Measurements from ENCODE around the gene KCNMA1. TPM values are rescaled to one million over a fixed set of nuclear protein-coding genes. Genes with fewer than 3 reads are reported as not detected.

KCNMA1 gene
- total RNA-seq, 1 experiment from 2014 or later, result 0.08 TPM

DNA sequence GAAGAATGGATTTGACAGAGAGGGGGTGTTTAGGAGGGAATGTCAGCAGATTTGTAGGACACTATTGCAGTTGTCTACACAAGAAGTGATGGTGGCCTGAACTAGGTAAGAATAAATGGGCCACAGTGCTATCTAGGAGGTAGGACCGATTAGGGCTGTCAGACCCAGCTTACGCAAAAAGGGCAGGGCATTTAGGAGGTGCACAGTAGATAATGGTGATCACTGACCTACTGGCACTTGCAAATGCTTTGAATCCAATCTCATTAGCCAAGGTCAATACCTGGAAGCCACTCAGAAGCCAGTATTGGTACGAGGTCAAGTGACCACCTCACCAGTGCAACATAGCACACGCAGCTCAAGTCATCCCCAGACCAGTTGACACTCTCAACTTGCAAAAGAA, 330.9 kb downstream of the KCNMA1 start:
- no peak for DNase-seq (ENCODE audit: low spot score)

DNA sequence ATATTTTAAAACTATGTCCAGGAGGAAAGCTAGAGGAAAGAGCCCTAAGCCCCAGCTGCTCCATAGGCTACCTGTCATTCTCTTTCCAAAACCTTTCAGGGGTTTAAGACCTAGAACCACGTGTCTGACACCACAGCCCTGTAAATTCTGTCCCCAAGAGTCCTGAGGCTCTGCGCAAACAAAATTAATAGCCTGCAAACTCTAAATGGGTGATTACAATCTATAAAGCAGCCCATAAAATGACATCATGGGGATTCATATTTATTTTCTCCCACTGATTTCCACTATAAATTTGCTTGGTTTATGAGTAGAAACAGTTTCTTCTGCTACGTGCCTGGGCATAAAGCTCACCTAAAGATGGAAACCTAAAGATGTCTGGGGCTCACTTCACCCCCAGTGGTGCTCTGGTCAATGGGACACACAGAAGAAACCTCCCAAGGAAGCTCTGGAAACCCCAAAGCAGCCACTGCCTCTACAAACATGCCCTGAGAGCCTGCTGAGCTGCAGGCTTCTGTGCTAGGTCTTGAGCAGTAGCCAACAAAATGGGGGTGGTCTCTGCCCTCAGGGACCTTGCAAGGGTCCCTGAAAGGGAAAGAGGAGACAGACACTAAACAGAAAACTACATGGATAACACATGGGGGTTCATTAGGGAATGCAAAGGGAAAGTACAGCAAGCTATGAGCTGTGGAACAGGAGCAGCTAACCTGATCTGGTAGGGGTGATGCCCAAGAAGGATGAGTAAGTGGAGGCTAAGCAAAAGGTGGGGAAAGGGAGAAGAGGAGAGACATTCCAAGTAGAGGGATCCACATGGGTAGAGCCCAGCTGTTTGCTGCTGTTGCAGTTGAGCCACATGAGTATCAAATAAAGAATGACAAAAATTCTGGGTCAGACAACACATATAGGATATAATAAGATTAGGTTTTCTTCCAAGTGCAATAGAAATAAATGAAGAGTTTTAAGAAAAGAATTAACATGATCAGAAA, 331.7 kb downstream of the KCNMA1 start:
- DNase-seq (ENCODE audit: low spot score), result no peak

DNA sequence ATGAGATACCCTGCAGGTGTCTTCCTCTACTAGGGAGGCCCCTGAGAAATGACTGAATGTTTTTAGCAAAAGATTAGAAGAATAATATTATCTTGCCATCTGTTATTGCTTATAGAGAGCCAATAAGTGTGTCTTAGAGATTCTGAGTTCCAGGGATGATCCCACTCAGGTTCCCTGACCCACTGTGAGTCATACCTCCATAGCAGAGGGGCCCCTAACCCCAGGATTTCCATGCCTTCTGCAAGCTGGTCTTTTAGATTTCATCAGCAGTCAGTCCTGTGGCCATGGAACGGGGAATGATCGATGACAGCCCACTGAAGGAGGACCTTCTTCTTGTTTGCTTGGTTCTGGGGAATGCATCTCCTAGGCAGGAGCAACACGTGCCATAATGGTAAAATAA, 333.4 kb downstream of the KCNMA1 start:
- DNase-seq (ENCODE audit: low spot score), result no peak

DNA sequence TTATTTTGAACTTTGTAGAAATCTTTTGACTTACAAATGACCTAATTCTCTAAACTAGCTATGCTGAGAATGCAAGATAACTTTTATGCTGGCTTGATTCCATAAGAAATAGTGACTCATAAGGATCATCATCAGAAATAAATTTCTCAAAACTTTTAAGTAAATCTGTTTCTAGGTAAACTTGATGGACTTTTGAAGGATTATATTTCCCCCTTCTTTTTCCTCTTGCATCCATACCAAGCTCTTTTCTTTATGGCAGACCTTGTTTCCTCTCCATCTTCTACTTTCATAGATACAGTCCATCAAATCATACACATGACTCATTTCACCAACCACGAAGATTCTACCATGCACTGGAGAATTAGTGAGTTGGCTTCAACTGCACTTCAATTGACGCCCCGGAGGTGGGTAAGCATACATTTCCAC, 336.3 kb downstream of the KCNMA1 start:
- no peak for DNase-seq (ENCODE audit: low spot score)

DNA sequence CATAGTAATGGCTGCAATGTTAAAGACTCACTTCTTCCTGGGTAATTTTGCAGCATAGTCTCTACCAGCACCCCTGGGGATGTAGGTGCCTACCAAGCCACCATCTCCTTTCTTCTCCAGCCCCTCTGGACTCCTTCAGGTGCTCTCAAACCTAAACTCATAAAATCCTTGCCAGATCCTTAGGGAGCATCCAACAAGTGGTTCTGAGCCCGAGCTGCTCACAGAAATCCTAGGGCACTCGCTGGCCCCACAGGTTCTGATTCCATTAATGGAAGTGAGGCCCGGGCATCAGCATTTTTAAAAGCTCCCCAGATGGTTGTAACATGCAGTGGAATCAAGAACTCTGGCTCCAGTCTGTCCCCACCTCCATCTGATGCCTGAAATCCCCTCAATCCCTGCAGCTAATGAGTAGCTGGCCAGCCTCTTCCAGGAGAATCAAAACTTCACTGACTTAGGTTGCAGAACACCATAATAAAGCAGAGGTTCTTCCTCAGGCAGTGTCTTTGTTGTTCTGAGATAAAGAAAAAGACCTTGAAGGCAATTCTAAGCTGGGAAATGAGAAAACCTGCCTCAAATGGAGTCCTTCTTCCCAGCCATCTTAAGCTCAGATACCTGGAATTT, 336.8 kb downstream of the KCNMA1 start:
- no peak for DNase-seq (ENCODE audit: low spot score)

DNA sequence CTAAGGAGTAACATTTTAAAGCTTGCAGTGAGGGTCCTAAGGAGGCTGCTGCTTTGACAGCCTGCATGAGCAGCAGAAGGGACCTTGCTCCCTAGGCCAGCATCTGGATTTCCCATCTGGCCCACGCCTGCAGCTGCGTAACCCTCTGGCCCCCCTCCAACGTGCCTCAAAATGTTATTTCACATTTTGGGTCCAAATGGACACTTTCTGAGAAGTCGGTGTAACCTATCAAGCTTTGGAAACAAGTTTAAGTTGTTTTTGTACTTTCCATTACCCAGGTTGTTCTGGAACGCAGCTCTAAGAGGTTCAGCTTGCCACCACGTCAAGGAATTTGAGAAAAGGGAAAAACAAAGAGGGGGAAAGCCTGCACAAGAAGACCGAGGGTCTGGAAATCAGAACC, 338.3 kb downstream of the KCNMA1 start:
- DNase-seq (ENCODE audit: low spot score), result no peak

DNA sequence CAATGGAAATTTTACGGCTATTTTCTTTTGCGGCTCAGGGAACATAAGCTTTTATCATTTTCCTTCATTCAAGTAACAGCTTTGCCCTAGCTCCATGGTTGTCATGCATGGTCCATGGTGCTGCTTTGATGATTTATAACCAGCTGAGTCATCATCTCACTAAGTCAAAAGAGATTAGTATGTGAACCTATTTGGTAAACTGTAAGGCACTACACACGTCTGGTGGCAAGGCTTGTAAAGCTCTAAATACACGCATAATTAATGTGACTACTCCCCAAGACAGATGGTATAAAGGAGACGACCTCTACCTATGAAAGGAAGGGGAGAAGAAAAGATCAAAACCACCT, 340.2 kb downstream of the KCNMA1 start:
- DNase-seq (ENCODE audit: low spot score), result no peak

DNA sequence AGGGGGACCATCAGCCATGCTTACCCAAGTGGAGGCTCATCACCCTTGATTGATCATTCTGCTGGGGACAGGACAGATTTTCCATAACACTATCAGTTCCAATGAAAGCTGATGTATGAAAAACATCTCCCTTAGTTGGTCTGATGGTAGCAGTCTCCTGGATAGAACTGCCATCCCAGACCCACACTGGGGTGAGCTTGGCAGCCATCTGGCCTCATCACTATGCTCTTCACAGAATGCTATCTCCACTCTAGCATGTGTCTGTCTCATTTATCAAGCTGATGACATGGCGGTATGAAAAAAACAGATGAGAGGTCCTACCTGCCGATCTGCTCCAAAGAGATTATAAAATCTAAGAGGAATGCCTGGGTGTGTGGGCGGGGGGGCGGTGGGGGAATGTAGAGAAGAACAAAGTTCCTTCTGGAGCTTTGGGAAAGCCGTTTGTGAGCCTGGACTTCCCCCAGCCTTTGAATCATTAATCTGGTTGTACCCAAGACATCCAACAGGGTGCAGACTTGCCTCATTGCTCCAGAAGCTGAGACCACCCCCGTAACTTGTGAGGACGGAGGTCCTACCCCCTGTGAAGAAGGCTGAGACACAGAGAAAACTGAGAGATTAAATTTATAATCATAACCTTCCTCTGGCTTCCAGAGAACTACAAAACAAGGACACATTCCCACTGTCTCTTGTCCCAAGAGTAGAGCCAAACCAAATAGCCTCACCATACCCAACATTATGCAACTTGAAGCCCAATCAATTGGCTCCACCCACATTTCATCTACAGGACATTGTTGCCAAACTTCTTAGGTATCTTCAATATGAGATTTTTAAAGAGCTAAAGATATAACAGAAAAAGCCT, 340.8 kb downstream of the KCNMA1 start:
- no peak for DNase-seq (ENCODE audit: low spot score)

DNA sequence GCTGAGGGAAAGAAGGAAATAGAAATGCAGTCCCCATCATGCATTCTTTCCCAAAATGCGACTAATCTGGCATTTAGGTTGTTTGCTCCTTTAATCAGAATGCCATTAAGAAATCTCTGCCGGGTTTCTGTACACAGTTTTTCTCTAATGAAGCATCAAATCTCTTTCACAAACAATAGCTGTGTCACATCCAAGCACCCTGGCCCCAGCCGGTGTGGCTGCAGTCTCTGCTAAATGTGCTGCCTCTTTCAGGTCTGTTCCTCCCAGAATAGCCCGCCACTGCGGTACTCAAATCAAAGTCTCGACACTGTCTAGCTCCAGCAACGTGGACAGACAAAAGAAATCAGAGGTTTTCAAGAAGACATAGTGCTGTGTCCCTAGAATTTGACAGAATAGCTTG, 343.8 kb downstream of the KCNMA1 start:
- DNase-seq (ENCODE audit: low spot score), result no peak

DNA sequence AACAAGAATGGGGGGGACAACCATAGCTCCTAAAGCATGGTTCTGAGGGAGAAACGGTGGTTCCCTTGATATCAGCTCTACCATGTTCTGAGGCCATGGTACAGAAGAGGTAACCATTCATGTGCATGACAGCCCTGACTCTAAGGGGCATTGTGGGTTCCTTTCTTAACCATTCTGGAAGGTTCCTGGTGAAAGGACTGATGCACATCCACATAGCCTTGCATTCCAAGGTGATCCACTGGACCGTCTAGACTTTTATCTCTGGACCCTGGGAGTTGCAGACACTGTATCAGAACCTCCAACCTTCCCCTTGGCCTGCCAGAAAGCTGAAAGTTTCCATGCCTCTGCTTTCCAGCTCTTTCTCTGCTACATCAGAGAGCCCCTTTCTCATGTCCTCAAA, 344.3 kb downstream of the KCNMA1 start:
- DNase-seq (ENCODE audit: low spot score), result no peak

DNA sequence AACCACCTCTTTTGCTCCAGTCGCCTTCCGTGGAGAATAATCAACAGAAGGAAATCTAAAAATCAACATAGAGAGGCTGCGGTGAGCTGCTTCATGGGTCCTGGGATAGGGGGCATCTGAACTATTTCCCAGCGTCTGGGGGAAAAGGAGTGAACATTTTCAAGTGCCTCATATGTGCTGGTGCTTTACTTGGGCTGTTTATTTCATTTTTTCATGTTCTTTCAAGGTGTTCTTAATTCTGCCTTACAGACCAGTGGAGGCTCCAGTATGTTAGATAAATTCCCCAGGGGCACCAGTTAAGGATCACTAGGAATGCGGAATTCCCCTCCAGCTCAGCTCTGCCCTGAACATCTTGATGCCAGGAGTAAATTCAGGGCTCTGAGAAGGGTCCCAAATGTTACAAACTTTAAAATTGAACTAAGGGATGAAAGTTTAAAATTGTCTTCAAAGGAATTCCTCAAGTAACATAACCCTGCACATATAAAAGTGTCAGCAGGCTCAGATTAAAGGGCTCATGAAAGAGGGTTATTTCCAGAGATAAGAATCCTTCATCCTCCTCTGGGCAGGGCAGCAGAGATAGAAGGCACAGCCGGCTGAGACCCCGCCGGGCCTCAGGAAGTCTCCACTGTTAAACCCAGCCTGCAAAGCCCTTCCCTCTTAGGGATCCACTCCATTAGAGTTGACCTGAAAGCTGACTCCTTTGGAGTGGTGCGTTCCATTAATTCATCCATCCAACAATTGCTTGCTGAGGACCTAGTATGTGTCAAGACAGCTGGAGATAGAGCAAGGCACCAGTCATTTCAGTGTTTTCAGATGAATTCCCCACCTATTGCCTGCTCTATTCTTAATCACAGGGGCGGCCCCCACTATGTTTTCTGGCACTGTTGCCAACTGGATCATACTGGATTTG, 345.8 kb downstream of the KCNMA1 start:
- no peak for DNase-seq (ENCODE audit: low spot score)

DNA sequence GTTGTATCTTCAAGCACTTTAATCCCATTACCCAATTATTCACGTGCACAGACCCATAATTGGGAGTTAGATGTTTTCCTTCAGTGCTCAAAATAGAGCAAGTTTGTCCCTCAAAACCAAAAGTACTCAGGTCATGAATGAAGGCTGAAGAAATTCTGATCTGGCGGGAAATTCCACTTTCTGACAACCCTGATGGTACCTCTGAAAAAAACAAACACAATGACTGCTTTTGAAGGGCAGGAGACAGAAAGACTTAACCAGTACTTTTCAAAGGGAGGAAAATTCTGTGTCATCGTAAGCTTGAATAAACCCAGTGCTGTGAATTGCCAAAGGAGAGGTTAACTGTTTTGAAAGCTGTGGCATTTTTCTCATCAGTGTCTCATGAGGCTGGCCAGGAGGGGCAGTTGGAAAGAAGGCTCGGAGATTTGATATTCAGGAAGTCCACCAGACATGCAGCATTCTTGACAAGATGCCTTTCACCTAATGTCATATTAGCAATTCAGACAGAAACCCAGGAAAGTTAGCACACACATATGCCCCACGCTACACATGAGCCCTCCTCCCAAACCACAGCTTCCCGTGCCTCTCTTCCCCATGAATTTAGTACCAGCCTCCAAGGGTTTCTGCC, 347.0 kb downstream of the KCNMA1 start:
- no peak for DNase-seq (ENCODE audit: low spot score)

DNA sequence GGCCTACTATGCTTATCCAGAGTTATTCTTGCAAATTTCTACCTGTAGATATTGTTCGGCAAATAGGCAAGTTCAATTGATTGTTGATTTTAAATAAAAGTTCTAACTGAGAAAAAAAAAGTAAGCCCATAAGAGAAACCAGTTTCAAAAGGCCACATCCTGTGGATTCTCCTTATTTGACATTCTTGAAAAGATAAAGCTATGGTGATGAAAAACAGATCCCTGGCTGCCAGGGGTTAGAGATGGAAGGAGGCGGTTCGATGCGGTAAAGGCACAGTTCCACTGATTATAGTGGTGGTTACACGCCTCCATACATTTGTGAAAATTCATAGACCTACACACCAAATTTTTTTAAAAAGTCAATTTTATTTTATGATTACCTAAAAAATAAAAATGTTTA, 347.8 kb downstream of the KCNMA1 start:
- DNase-seq (ENCODE audit: low spot score), result no peak

DNA sequence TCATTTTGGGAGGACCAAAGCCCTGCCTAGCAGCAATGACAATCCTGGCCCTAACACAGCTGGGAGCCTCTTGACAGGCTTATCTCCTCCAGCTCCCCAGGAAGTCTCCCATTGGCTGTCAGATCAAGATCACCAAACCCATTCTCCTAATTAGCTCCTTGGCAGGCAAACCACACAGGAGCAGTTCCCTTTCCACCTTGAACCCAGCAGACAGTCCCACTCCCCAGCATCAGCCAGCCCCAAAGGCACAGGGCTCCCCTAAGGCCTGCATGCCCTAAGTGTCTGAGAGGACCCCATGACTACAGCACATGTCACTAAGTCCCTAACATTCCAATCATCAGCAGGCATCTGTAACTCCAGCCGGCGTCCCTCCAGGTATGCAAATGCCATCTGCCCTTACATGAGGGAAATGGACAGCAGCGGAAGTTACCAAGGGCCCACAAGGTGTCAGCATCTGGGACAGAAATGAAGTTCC, 348.5 kb downstream of the KCNMA1 start:
- DNase-seq (ENCODE audit: low spot score), result no peak

DNA sequence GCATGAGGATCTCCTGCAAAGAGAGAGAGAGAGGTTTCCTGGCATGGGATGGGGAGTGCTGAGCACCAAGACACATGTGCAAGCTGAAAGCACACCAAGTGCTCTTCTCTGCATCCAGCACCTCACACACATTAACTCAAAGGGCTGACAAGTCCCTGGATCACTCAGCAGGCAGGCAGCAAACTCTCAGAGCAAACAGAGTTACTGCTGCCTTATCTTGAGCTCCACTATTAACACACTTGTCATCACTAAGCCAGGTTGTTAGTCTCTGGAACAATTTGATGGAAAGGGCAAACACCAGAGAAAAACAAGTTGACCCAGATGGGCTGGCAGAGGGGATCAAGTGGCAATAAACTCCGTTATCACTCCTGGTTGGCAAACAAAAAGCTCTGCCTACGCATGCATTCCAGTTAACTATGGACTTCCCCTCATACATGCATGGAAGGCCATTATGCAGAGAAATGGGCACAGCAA, 349.9 kb downstream of the KCNMA1 start:
- DNase-seq (ENCODE audit: low spot score), result no peak

DNA sequence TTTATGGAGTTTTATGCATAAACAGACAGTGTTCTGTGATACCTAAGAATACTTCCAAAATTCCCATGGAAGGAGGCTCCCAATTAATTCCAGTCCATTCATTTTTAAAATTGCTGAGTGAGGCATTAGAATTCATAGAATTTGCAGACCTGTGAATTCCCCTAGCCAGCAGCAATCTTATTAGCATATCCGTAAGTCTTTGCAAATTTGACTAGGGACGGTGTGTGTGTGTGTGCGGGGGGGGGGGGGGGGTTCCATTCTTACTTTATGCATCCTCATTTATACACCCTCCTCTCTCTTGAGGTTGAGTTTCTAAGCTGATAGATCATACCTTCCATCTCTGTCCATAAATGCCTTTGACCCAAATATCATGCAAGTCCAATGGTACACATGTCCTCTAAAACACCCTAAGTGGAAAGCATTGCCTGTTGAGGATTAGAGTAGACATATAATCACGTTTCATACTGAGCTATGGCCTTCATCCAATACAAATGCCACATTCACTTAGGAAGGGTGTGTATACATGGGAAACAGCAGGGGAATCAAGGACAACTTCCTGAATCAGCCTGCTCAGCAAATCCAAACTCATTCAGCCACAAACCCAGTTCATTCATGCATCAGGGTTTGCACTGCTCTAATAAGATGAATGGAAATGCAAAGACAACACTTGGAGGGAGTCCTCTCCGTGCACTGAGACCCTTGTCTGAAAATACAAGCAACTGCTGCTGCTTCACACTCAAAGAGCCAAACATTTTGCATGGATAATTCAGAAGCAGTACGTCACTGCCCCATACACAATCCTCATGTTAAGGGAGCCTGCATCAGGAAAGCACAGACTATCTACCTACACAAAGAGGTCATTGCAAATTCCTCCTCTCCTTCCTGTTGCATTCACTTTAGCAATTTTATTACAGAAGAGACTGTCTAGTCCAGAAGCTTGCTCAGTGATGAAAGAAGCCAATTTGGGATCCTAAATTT, 350.8 kb downstream of the KCNMA1 start:
- no peak for DNase-seq (ENCODE audit: low spot score)

DNA sequence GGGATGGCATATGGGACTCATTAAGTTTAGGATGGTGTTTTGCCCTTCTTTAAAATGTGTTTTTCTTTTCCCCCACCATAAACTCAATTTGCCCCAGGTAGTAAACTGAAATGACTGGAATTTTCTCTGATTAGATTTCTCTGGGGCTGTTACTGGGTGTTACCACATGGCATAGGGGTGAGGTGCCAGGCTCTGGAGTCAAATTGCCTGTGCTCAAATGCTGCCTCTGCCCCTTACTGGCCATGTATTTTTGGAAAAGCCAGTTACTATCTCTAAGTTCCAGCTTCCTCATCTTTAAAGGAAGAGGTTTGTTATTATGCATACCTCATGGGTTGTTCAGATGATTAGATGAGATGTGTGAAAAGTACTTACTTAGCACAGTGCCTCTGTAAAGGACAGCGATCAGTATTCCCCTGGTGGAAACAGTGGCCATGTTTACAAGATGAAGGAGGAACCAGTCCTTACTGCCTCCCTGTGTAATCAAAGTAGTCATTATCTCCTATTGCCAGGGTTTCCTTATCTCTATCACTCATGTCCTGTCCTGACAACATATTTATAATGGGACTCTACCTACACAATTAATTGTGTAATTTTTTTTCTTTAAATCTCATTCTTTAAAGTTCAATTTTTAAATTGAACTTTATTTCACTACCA, 352.0 kb downstream of the KCNMA1 start:
- DNase-seq (ENCODE audit: low spot score), result no peak

DNA sequence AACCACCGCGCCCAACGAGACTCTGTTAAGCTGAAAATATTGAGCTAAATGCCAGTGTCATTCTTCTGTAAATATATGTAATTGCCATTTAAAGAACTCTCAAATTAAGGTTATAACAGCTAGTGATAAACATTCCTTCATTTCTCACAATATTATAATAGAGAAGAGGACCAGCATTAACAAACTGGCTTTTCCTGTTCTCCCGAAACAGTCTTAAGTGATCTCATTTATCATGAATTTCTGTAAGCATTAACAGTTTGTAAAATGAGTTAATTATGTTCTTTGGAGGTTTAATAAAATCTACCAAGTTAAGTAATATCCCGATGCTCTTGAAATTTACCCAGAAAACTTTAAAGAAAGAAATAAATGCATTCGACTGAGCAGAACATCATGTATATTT, 352.8 kb downstream of the KCNMA1 start:
- no peak for DNase-seq (ENCODE audit: low spot score)

DNA sequence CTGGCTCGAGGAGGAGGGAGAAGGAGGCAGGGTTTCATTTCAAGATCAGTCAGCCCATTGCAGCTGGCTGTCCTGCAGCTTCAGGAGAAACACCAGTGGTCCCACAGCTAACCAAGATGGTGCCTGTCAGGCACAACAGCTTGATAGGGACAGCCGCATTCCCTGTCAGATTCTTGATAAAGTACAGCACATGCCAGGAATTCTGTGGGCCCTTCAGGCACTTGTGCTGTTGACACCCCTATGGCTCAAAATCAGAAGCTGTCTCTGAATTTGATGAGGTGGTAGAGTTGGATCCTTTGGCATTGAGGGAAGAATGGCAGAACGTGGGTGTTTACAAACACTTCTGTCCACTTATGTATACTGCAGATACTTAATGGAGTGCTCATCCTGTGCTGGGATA, 354.3 kb downstream of the KCNMA1 start:
- no peak for DNase-seq (ENCODE audit: low spot score)
